ENCODE measurements around the gene MLPH.

GRCh38 chr2:237487496-237487895, 445 bp downstream of the MLPH start:
- TF ChIP-seq YY1 (IDR thresholded peaks at IDR 0.05) = peak; percentile 20
- TF ChIP-seq JUND (IDR thresholded peaks at IDR 0.05) = no peak
- TF ChIP-seq FOXA1 (IDR thresholded peaks at IDR 0.05) = no peak
- TF ChIP-seq CTCF (IDR thresholded peaks at IDR 0.05; ENCODE audit: low read depth, low read length, missing input control) = no peak
- TF ChIP-seq RAD21 (IDR thresholded peaks at IDR 0.05) = no peak
- TF ChIP-seq ATF3 (IDR thresholded peaks at IDR 0.05) = no peak
- TF ChIP-seq SP1 (IDR thresholded peaks at IDR 0.05) = no peak
- no peak for TF ChIP-seq MAX (IDR thresholded peaks at IDR 0.05)
- TF ChIP-seq RXRA (IDR thresholded peaks at IDR 0.05) = peak in 1 of 2 donors; percentile 3
